ENCODE data around the gene MYBL2.

GRCh38 chr20:43736588-43737158, 69.8 kb downstream of the MYBL2 start:
- TF ChIP-seq CTCF (IDR thresholded peaks at IDR 0.05): no peak
- TF ChIP-seq POLR2A (IDR thresholded peaks at IDR 0.05): no peak
